ENCODE data around the gene WNT3A.
"Not testable (repeated sequence)": the region's sequence is repeated elsewhere in the genome, so short reads cannot be mapped to it uniquely, and the experiment has no call there.

WNT3A gene

DNA sequence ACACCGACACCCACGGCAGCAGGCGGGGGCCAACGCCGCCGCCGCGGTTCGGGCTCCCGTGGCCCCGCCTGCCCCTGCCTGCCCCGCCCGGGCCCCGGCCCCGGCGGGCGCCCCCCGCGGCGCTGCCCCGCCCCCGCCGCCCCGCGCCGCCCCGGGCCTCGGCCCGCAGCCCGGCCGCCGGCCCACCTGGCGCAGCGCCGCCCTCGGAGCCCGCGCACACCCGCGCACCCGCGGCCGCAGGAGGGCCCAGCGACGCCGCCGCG is at the start of gene WNT3A:
WNT3A (plus strand) TSS at position 213 of the 263 bp plus-strand sequence. CDS start 131 bp downstream, outside the sequence.
- DNase-seq = no peak

- DNase-seq = no peak
These were observed 48.0 kb upstream of the WNT3A start for GRCh38 chr1:227958617-227959324.

DNA sequence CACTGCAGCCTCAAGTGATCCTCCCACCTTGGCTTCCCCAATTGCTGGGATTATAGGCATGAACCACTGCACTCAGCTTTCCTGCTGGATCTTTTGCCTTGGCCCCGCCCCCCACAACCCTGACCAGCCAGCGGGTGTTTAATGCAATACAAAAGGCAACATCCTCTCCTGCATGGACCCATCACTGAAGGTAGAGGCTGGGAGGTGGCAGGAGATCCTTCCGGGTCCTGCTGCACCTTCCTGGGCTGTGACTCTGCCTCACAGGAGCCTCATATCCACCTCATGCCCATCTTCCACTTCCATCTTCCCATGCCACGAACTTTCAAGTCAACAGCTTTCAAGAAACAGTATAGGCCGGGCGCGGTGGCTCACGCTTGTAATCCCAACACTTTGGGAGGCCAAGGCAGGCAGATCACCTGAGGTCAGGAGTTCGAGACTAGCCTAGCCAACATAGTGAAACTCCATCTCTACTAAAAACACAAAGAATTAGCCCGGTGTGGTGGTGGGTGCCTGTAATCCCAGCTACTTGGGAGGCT is 47.4 kb upstream of the WNT3A start:
- no peak for DNase-seq

GRCh38 chr1:227961651-227962466 is 44.9 kb upstream of the WNT3A start:
- no peak for DNase-seq

DNA sequence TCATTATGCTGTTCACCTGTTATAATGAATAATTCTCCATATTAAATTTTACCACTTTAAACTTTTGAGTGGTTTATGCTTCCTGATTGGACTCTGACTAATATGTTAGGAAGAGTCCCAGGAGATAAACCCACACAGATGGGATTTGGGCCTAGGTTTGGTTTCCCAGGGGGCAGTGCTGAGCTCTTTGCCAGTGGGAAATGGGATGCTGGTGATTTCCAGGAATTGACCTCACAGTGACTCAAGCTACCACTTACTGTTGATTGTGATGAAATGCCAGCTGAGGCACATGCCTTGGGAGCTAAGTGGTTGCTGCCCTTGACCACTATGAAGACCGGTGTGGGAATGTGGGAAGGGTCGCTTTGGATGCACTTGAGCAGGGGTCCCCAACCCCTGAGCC is 40.1 kb upstream of the WNT3A start:
- DNase-seq = not testable (repeated sequence)

- DNase-seq = not testable (repeated sequence)
These were observed 39.0 kb upstream of the WNT3A start for GRCh38 chr1:227967815-227968214.

DNA sequence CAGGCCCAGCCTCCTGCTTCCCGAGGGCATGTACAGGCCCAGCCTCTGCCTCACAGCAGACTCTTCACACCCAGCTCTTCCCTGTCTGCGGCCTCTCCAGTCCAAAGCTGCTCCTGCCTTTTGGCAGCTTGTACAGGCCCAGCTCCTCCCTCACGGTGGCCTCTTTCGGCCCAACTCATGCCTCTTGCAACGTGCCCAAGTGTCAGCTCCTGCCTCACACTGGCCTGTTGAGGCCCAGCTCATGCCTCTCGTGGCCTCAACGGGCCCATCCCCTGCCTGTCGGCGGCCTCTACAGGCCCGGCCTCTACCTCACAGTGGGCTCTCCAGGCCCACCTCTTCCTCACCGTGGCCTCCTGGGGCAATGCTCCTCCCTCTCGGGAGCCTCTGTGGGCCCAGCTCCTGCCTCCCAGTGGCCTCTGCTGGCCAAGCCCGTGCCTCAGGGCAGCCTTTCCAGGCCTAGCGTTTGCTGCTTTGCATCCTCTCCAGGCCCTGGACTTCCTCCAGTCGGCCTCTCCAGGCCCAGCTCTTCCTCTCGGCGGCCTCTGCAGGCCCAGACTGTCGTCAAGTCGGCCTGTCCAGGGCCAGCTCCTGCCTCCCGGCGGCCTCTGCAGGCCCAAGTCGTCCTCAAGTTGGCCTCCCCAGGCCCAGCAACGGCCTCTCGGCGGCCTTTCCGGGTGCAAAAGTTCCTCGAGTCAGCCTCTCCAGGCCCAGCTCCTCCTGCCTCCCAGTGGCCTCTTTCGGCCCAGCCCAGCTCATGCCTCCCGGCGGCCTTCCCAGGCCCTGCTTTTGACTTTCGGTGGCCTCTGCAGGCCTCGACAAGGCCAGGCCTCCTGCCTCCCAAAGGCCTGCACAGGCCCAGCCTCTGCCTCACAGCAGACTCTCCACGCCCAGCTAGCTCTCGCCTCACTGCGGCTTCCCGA is 36.5 kb upstream of the WNT3A start:
- not testable (repeated sequence) for DNase-seq

- not testable (repeated sequence) for DNase-seq
These were observed 35.6 kb upstream of the WNT3A start for GRCh38 chr1:227971216-227971615.

GRCh38 chr1:227971643-227972282 is 35.0 kb upstream of the WNT3A start:
- not testable (repeated sequence) for DNase-seq

DNA sequence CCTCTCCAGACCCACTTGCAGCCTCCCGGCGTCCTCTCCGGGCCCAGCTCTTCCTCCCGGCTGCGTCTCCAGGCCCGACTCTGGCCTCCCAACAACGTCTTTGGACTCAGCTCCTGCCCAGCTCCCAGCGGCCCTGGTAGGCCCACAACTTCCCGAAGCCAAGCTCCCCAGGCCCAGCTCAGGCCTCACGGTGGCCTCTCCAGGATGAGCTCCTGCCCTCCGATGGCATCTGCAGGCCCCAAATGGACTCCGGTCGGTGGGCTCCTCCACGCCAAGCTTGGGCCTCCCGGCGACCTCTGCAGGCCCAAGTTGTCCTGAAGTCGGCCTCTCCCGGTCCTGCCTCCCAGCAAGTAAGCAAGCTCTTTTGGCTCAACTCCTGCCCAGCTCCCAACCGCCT is 34.5 kb upstream of the WNT3A start:
- DNase-seq = not testable (repeated sequence)

- DNase-seq = not testable (repeated sequence)
These were observed 33.9 kb upstream of the WNT3A start for GRCh38 chr1:227972843-227973374.

- DNase-seq = not testable (repeated sequence)
These were observed 33.0 kb upstream of the WNT3A start for GRCh38 chr1:227973724-227974288.

DNA sequence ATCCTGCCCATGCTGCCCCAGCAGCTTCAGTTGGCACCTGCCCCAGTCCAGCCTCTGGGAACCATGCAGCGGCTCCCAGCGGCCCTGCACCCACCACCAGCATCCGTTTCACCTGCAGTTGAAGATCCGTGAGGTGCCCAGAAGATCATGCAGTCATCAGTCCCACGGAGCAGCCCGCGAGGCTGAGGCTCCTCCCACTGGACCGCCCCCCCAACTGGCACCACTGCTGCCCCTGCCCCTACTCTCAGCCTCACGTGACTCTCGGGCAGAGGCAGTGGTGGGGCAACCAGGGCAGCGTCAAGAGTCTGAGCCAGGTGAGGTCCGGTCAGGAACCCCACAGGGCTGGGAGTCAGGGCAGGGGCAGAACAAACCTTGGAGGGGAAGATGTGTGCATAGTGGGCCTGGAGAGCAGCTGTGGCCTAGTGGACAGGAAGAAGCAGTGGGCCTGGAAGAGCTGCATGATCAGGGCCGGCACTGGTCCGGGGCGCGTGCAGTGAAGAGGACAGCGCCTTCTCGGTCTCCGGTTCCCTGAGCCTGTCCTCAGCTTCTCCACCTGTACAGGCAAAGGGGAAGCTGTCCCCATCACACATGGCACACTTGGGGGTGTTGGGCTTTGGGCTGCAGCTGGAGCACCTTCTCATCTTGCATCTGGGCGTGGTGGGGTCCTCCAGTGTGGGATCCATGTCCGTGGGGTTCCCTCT is 31.1 kb upstream of the WNT3A start:
- DNase-seq = not testable (repeated sequence)

GRCh38 chr1:227987181-227987580 is 19.6 kb upstream of the WNT3A start:
- no peak for DNase-seq

GRCh38 chr1:227994632-227995300 is 12.0 kb upstream of the WNT3A start:
- DNase-seq = no peak

GRCh38 chr1:227996187-227996950 is 10.4 kb upstream of the WNT3A start:
- no peak for DNase-seq

DNA sequence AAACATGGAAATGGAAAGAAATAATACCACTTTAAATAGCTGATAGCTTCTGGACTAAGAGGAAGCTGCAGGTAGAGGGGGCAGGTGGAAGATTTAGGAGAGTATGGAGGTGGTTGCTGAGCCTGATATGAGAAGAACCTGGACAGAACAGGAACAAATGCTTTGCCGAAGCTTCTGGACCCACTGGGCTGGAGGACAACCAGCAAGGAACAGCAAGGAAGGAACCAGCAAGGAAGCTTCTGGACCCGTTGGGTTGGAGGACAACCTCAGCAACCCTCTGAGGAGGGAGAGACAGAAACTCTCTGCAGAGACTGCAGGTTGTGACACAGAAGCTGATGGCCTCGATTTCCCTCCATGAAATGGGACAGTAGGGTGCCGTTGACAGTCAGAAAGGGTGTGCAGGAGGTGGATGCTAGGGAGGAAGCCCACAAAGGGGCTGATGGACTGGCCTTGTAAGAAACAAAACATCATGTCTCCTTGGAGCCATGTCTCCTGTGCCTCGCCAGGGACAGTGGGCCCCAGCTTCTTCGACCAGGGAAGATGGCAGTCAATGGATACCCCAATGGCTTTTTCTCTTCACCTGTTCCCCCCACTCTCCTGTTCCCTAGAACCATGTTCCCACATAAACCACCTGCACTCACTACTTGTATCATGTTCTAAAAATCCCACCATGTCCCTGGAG is 8.3 kb upstream of the WNT3A start:
- no peak for DNase-seq

DNA sequence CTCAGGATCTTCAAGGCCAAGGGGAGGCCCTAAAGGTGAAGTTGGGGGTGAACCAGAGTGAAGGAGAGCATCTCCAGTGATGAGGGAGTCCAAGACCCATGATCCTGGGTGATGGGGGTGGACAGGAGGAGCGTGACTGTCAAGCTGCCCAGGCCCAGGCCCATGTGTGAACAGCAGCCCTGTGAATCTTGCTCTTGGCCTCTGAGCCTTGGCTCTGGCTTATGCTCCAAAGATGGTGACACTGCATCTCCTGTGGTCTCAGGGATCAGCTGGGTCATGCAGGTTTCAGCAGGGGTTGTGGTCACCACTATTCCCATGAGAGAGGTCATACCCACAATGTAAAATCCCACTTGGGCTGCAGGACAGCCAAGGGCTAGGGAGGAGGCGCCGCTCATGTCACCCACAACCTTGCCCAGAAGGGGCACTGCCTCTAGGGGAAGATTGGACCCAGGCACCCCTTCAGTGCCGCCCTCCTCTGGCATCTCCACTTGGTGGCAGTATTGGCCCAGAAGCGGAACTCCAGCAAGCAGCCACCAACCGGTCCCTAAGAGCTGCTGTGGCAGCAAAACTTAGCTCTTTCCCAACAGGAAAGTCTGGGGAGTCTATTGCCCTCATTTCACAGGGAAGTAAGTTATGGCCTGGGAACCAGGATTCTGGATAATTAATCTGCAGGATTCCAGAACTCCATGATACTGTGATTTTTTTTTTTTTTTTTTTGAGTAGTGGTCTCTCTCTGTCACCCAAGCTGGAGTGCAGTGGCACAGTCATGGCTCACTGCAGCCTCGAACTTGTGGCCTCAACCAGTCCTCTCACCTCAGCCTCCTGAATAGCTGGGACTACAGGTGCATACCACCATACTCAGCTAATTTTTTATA is 7.5 kb upstream of the WNT3A start:
- DNase-seq = no peak

Data from NCI-H187 (cell line).